CD4-positive, alpha-beta memory T cell (primary cell): ENCODE results near the gene PDLIM4. TPM values are rescaled to one million over a fixed set of nuclear protein-coding genes. Genes with fewer than 3 reads are reported as not detected.

Source experiments
- CTCF ChIA-PET: fragments of 350-600 bp; sonication (Branson Sonifier 250); formaldehyde crosslinking; loops from one replicate; lab custom pipeline; 2021; ENCODE audit warnings: inconsistent platforms; ENCODE audit not compliant: partially characterized antibody; lab: Charles Lee
- POLR2A ChIA-PET: fragments of 350-600 bp; sonication (Branson Sonifier 250); formaldehyde crosslinking; loops from one replicate; lab custom pipeline; 2021; ENCODE audit not compliant: partially characterized antibody; lab: Charles Lee
- DNase-seq, 5 donors: peaks; one replicate each; pipeline versions ENCODE4 v3.0.0 to v3.0.0-alpha.2; 2020 to 2022; ENCODE audit warnings: mixed read lengths in 1 of 5
- H3K27ac ChIP-seq: one replicate; pipeline ENCODE4 v1.7.0; 2013; ENCODE audit warnings: low read depth, low read length
- H3K27me3 ChIP-seq: 2 replicates; pipeline ENCODE4 v1.7.0; 2013; ENCODE audit warnings: mild to moderate bottlenecking, low read length, moderate library complexity; ENCODE audit not compliant: insufficient read depth
- H3K36me3 ChIP-seq: 2 replicates; pipeline ENCODE4 v1.7.0; 2013; ENCODE audit warnings: mild to moderate bottlenecking, low read length, moderate library complexity; ENCODE audit not compliant: insufficient read depth
- H3K4me1 ChIP-seq: 2 replicates; pipeline ENCODE4 v1.7.0; 2013; ENCODE audit warnings: mild to moderate bottlenecking, low read length, moderate library complexity; ENCODE audit not compliant: insufficient read depth
- H3K4me3 ChIP-seq, 2 donors: one replicate each; pipeline ENCODE4 v1.7.0; 2013; ENCODE audit warnings: low read length in 2 of 2, mild to moderate bottlenecking in 1 of 2
- H3K9me3 ChIP-seq, 2 donors: one replicate each; pipeline ENCODE4 v1.7.0; 2013; ENCODE audit warnings: low read length in 2 of 2, control low read depth in 1 of 2; ENCODE audit not compliant: control insufficient read depth in 1 of 2
- H3K27ac Mint-ChIP-seq, 7 donors: one replicate each; pipeline ENCODE4 v1.8.0; 2020 to 2021; ENCODE audit warnings: mixed read lengths in 7 of 7, mild to moderate bottlenecking in 6 of 7, inconsistent platforms in 3 of 7, moderate library complexity in 3 of 7
- H3K27me3 Mint-ChIP-seq, 2 donors: one replicate each; pipeline ENCODE4 v1.8.0; 2020 to 2021; ENCODE audit warnings: mixed read lengths in 2 of 2
- H3K36me3 Mint-ChIP-seq, 2 donors: one replicate each; pipeline ENCODE4 v1.8.0; 2020 to 2021; ENCODE audit warnings: mixed read lengths in 2 of 2, inconsistent platforms in 1 of 2, mild to moderate bottlenecking in 1 of 2
- H3K4me1 Mint-ChIP-seq, 4 donors: one replicate each; pipeline ENCODE4 v1.8.0; 2020 to 2021; ENCODE audit warnings: mixed read lengths in 4 of 4, mild to moderate bottlenecking in 1 of 4
- H3K4me3 Mint-ChIP-seq, 8 donors: one replicate each; pipeline ENCODE4 v1.8.0; 2020 to 2021; ENCODE audit warnings: mixed read lengths in 8 of 8, mild to moderate bottlenecking in 7 of 8, moderate library complexity in 6 of 8, inconsistent platforms in 3 of 8
- H3K9me3 Mint-ChIP-seq, 8 donors: one replicate each; pipeline ENCODE4 v1.8.0; 2020 to 2021; ENCODE audit warnings: mixed read lengths in 8 of 8, mild to moderate bottlenecking in 5 of 8, inconsistent platforms in 3 of 8, moderate library complexity in 1 of 8
- intact Hi-C: fragments of 100-400 bp; cut with micrococcal nuclease; formaldehyde crosslinking; loops from one replicate; pipeline ENCODE4 v1.15.1; 2023
- polyA plus RNA-seq, 2 donors: library from polyadenylated mRNA; unstranded; fragments of 300-500 nt; fragmentation: Illumina TruSeq; gene quantifications; one replicate each; pipeline ENCODE4 v1.2.3, GENCODE V29; 2021
- total RNA-seq, 2 experiments: library from RNA; stranded (reverse); gene quantifications; one replicate each; pipeline ENCODE4 v1.2.3, GENCODE V29; 2021

Gene PDLIM4
- total and polyA plus RNA-seq, 4 experiments from 2014 or later, result not detected

GRCh38 chr5:132213666-132214065 lies 43.8 kb upstream of the PDLIM4 start:
- no peaks in the 10 kb centered on the region for H3K4me1 ChIP-seq
- H3K9me3 ChIP-seq, result no peaks in the 10 kb centered on the region
- Mint-ChIP-seq H3K9me3 (no peaks in the 10 kb centered on the region), H3K4me3 (no peak overlapping the region), H3K4me1 (no peaks in the 10 kb centered on the region), H3K27me3 (no peaks in the 10 kb centered on the region), H3K36me3 (no peaks in the 10 kb centered on the region), H3K27ac (no peak overlapping the region)
- CTCF ChIA-PET, result no interaction called here
- H3K27ac ChIP-seq, result no peak overlapping the region
- H3K36me3 ChIP-seq, result no peaks in the 10 kb centered on the region
- no peaks in the 10 kb centered on the region for H3K27me3 ChIP-seq
- intact Hi-C loops, result no loop called here
- POLR2A ChIA-PET, result no interaction called here
- no peak overlapping the region for H3K4me3 ChIP-seq
- DNase-seq, result no peak

GRCh38 chr5:132214491-132214890 lies 43.0 kb upstream of the PDLIM4 start:
- Histone ChIP-seq H3K4me1 (no peaks in the 10 kb centered on the region), H3K27me3 (no peaks in the 10 kb centered on the region), H3K36me3 (no peaks in the 10 kb centered on the region), H3K27ac (no peak overlapping the region), H3K9me3 (no peaks in the 10 kb centered on the region), H3K4me3 (no peak overlapping the region)
- no peak for DNase-seq
- H3K27ac Mint-ChIP-seq, result no peak overlapping the region
- H3K36me3 Mint-ChIP-seq, result no peaks in the 10 kb centered on the region
- no peak overlapping the region for H3K4me3 Mint-ChIP-seq
- H3K9me3 Mint-ChIP-seq, result no peaks in the 10 kb centered on the region
- intact Hi-C loops, result no loop called here
- POLR2A ChIA-PET, result no interaction called here
- CTCF ChIA-PET, result interaction anchor here (0.6 to 1.7 kb wide), 2 partner anchors 23 to 105 kb away, joined by 3 to 5 read pairs; no protein-coding TSS in a partner anchor
- H3K27me3 Mint-ChIP-seq, result no peaks in the 10 kb centered on the region
- no peaks in the 10 kb centered on the region for H3K4me1 Mint-ChIP-seq

GRCh38 chr5:132215329-132215728 lies 42.2 kb upstream of the PDLIM4 start:
- H3K4me1 Mint-ChIP-seq, result no peaks in the 10 kb centered on the region

GRCh38 chr5:132218321-132218720 lies 39.2 kb upstream of the PDLIM4 start:
- Mint-ChIP-seq H3K36me3 (no peaks in the 10 kb centered on the region), H3K27me3 (no peaks in the 10 kb centered on the region), H3K9me3 (no peaks in the 10 kb centered on the region), H3K4me3 (no peak overlapping the region), H3K27ac (no peak overlapping the region), H3K4me1 (no peaks in the 10 kb centered on the region)
- Histone ChIP-seq H3K4me3 (no peak overlapping the region), H3K36me3 (no peaks in the 10 kb centered on the region), H3K27ac (no peak overlapping the region), H3K9me3 (no peaks in the 10 kb centered on the region), H3K27me3 (no peaks in the 10 kb centered on the region), H3K4me1 (no peaks in the 10 kb centered on the region)
- DNase-seq, result no peak
- CTCF ChIA-PET, result interaction anchor here (3.1 kb wide), 1 partner anchor 20 kb away, joined by 16 read pairs; no protein-coding TSS in a partner anchor
- POLR2A ChIA-PET, result no interaction called here
- intact Hi-C loops, result no loop called here

More at GRCh38 chr5:132215329-132215728, 42.2 kb upstream of the PDLIM4 start:
- no peak overlapping the region for H3K4me3 Mint-ChIP-seq
- no peaks in the 10 kb centered on the region for H3K9me3 Mint-ChIP-seq
- Histone ChIP-seq H3K4me3 (no peak overlapping the region), H3K9me3 (no peaks in the 10 kb centered on the region), H3K27me3 (no peaks in the 10 kb centered on the region), H3K27ac (no peak overlapping the region), H3K4me1 (no peaks in the 10 kb centered on the region), H3K36me3 (no peaks in the 10 kb centered on the region)
- POLR2A ChIA-PET, result no interaction called here
- intact Hi-C loops, result no loop called here
- H3K36me3 Mint-ChIP-seq, result no peaks in the 10 kb centered on the region
- CTCF ChIA-PET, result interaction anchor here (1.3 to 1.7 kb wide), 3 partner anchors 23 to 152 kb away, joined by 3 to 6 read pairs (median 5); no protein-coding TSS in a partner anchor
- H3K27me3 Mint-ChIP-seq, result no peaks in the 10 kb centered on the region
- no peak overlapping the region for H3K27ac Mint-ChIP-seq
- DNase-seq, result no peak

GRCh38 chr5:132219289-132219970 lies 38.1 kb upstream of the PDLIM4 start:
- CTCF ChIA-PET, result interaction anchor here (3.1 kb wide), 1 partner anchor 19 kb away, joined by 16 read pairs; no protein-coding TSS in a partner anchor

GRCh38 chr5:132219981-132220380 lies 37.5 kb upstream of the PDLIM4 start:
- H3K4me1 Mint-ChIP-seq, result peaks cover 0 to under 1% (median 0%) of the 10 kb centered on the region in 4 donors
- H3K4me3 Mint-ChIP-seq, result no peak overlapping the region
- H3K4me1 ChIP-seq, result no peaks in the 10 kb centered on the region
- no peak overlapping the region for H3K27ac ChIP-seq
- H3K27me3 ChIP-seq, result no peaks in the 10 kb centered on the region
- ChIA-PET CTCF (interaction anchor here (3.1 kb wide), 1 partner anchor 18 kb away, joined by 16 read pairs; no protein-coding TSS in a partner anchor), POLR2A (no interaction called here)
- no peak overlapping the region for H3K27ac Mint-ChIP-seq
- H3K9me3 ChIP-seq, result no peaks in the 10 kb centered on the region
- no peaks in the 10 kb centered on the region for H3K27me3 Mint-ChIP-seq
- DNase-seq, result no peak
- intact Hi-C loops, result no loop called here
- no peak overlapping the region for H3K4me3 ChIP-seq
- no peaks in the 10 kb centered on the region for H3K36me3 Mint-ChIP-seq
- H3K36me3 ChIP-seq, result no peaks in the 10 kb centered on the region
- H3K9me3 Mint-ChIP-seq, result no peaks in the 10 kb centered on the region

More at GRCh38 chr5:132219289-132219970, 38.1 kb upstream of the PDLIM4 start:
- no peaks in the 10 kb centered on the region for H3K36me3 Mint-ChIP-seq
- POLR2A ChIA-PET, result no interaction called here
- intact Hi-C loops, result no loop called here
- H3K4me3 Mint-ChIP-seq, result no peak overlapping the region
- Histone ChIP-seq H3K36me3 (no peaks in the 10 kb centered on the region), H3K9me3 (no peaks in the 10 kb centered on the region), H3K27ac (no peak overlapping the region), H3K27me3 (no peaks in the 10 kb centered on the region), H3K4me3 (no peak overlapping the region), H3K4me1 (no peaks in the 10 kb centered on the region)
- H3K27ac Mint-ChIP-seq, result no peak overlapping the region
- H3K27me3 Mint-ChIP-seq, result no peaks in the 10 kb centered on the region
- no peaks in the 10 kb centered on the region for H3K4me1 Mint-ChIP-seq
- DNase-seq, result no peak
- H3K9me3 Mint-ChIP-seq, result no peaks in the 10 kb centered on the region

GRCh38 chr5:132220491-132220890 lies 37.0 kb upstream of the PDLIM4 start:
- Histone ChIP-seq H3K27me3 (no peaks in the 10 kb centered on the region), H3K27ac (no peak overlapping the region), H3K4me1 (no peaks in the 10 kb centered on the region), H3K9me3 (no peaks in the 10 kb centered on the region), H3K4me3 (no peak overlapping the region), H3K36me3 (no peaks in the 10 kb centered on the region)
- intact Hi-C loops, result no loop called here
- ChIA-PET POLR2A (no interaction called here), CTCF (no interaction called here)
- H3K36me3 Mint-ChIP-seq, result no peaks in the 10 kb centered on the region
- H3K4me3 Mint-ChIP-seq, result no peak overlapping the region
- peaks cover 0 to 2% of the 10 kb centered on the region in 2 donors for H3K27me3 Mint-ChIP-seq
- no peak overlapping the region for H3K27ac Mint-ChIP-seq
- H3K9me3 Mint-ChIP-seq, result no peaks in the 10 kb centered on the region
- DNase-seq, result no peak
- peaks cover 0 to 5% (median 4%) of the 10 kb centered on the region in 4 donors for H3K4me1 Mint-ChIP-seq
